Caco-2 (cell line): Measurements from ENCODE around the gene CACNG4. TPM values are rescaled to one million over a fixed set of nuclear protein-coding genes. Genes with fewer than 3 reads are reported as not detected.

Experiments
- BruUV-seq: library from RNA; stranded (reverse); fragments of 400-500 nt; replicated peaks from 2 replicates; lab custom pipeline; 2021; lab: Mats Ljungman, UMichigan
- CTCF ChIA-PET: fragments of 300-600 bp; sonication (Branson Sonifier 250); formaldehyde crosslinking; loops from one replicate; lab custom pipeline; 2022; ENCODE audit warnings: antibody characterized with exemption; lab: Charles Lee
- POLR2A ChIA-PET: fragments of 300-600 bp; sonication (Branson Sonifier 250); formaldehyde crosslinking; loops from one replicate; lab custom pipeline; 2022; ENCODE audit warnings: antibody characterized with exemption; lab: Charles Lee
- DNase-seq, 2 experiments: peaks; one replicate each; pipeline versions ENCODE4 v3.0.0 to v3.0.0-alpha.2; 2020 to 2022
- H3K27me3 ChIP-seq: replicated peaks from 2 replicates; pipeline ENCODE4 v1.6.0; 2011; ENCODE audit warnings: low read length; ENCODE audit not compliant: control insufficient read depth, insufficient read depth
- H3K36me3 ChIP-seq: 2 replicates; pipeline ENCODE4 v1.5.1; 2011; ENCODE audit warnings: low read length; ENCODE audit not compliant: control insufficient read depth, insufficient read depth
- H3K4me1 ChIP-seq: fragments of 250-450 bp; sonication (Bioruptor Pico); 2 replicates; pipeline ENCODE4 v1.5.1; 2020; ENCODE audit warnings: mild to moderate bottlenecking
- H3K4me3 ChIP-seq: 2 replicates; pipeline ENCODE4 v1.5.1; 2011; ENCODE audit warnings: low read depth, mild to moderate bottlenecking, control low read depth, low read length
- H3K9me3 ChIP-seq: fragments of 250-450 bp; sonication (Bioruptor Pico); 2 replicates; pipeline ENCODE4 v1.5.1; 2020; ENCODE audit warnings: mild to moderate bottlenecking, moderate library complexity
- H3K27ac Mint-ChIP-seq: one replicate; pipeline ENCODE4 v1.8.0; 2022; ENCODE audit warnings: mixed read lengths; ENCODE audit not compliant: unreplicated experiment
- H3K27me3 Mint-ChIP-seq: one replicate; pipeline ENCODE4 v1.8.0; 2022; ENCODE audit warnings: mixed read lengths; ENCODE audit not compliant: insufficient read depth, unreplicated experiment
- H3K36me3 Mint-ChIP-seq: one replicate; pipeline ENCODE4 v1.8.0; 2022; ENCODE audit warnings: mild to moderate bottlenecking, mixed read lengths; ENCODE audit not compliant: insufficient read depth, unreplicated experiment
- H3K4me1 Mint-ChIP-seq: one replicate; pipeline ENCODE4 v1.8.0; 2022; ENCODE audit warnings: low read depth, mixed read lengths; ENCODE audit not compliant: unreplicated experiment
- H3K4me3 Mint-ChIP-seq: one replicate; pipeline ENCODE4 v1.8.0; 2022; ENCODE audit warnings: mild to moderate bottlenecking, moderate library complexity, mixed read lengths; ENCODE audit not compliant: unreplicated experiment
- H3K9me3 Mint-ChIP-seq: one replicate; pipeline ENCODE4 v1.8.0; 2022; ENCODE audit warnings: mixed read lengths; ENCODE audit not compliant: unreplicated experiment
- CTCF ChIP-seq, 2 experiments: fragments of 200-600 bp in 1 of 2; IDR thresholded peaks; 1 replicate in 1 of 2; 2 replicates in 1 of 2; pipeline versions ENCODE4 v1.5.1 to v1.8.0; 2011 to 2022; ENCODE audit warnings: antibody characterized with exemption in 1 of 2, control low read depth in 1 of 2, inconsistent platforms in 1 of 2, low read depth in 1 of 2, low read length in 1 of 2, mild to moderate bottlenecking in 1 of 2, moderate library complexity in 1 of 2; ENCODE audit not compliant: insufficient read depth in 1 of 2, severe bottlenecking in 1 of 2, unreplicated experiment in 1 of 2
- intact Hi-C: fragments of 100-400 bp; cut with micrococcal nuclease; formaldehyde crosslinking; loops from one replicate; pipeline ENCODE4 v1.10.0; 2022; ENCODE audit not compliant: unreplicated experiment
- total RNA-seq: library from RNA; stranded (reverse); gene quantifications from 2 replicates; pipeline ENCODE4 v1.2.3, GENCODE V29; 2022

The CACNG4 gene
- total RNA-seq, 1 experiment from 2014 or later = 12.8 TPM

- BruUV-seq = no TSS peak
- CTCF ChIA-PET = no interaction called here
Observed at GRCh38 chr17:66990047-66990446, 25.5 kb downstream of the CACNG4 start.

GRCh38 chr17:66992911-66993442 lies 28.5 kb downstream of the CACNG4 start:
- no peak overlapping the region for H3K27ac Mint-ChIP-seq
- no peaks in the 10 kb centered on the region for H3K27me3 ChIP-seq
- CTCF ChIA-PET = interaction anchor here (1.3 kb wide), 1 partner anchor 17 kb away, joined by 3 read pairs; no protein-coding TSS in a partner anchor

More at GRCh38 chr17:66990047-66990446, 25.5 kb downstream of the CACNG4 start:
- H3K27ac Mint-ChIP-seq = no peak overlapping the region
- H3K9me3 Mint-ChIP-seq = no peaks in the 10 kb centered on the region
- POLR2A ChIA-PET = no interaction called here
- H3K27me3 Mint-ChIP-seq = no peaks in the 10 kb centered on the region
- no peak overlapping the region for H3K4me3 Mint-ChIP-seq
- no peak for DNase-seq
- intact Hi-C loops = no loop called here
- Histone ChIP-seq H3K36me3 (no peaks in the 10 kb centered on the region), H3K9me3 (no peaks in the 10 kb centered on the region), H3K27me3 (no peaks in the 10 kb centered on the region), H3K4me1 (no peaks in the 10 kb centered on the region), H3K4me3 (no peak overlapping the region)
- no peaks in the 10 kb centered on the region for H3K4me1 Mint-ChIP-seq
- TF ChIP-seq CTCF (IDR thresholded peaks at IDR 0.05; ENCODE audit: insufficient read depth in 1 of 2, low read depth in 1 of 2, low read length in 1 of 2, severe bottlenecking in 1 of 2, unreplicated experiment in 1 of 2) = no peak
- H3K36me3 Mint-ChIP-seq = peaks cover 8% of the 10 kb centered on the region

GRCh38 chr17:66994361-66994760 lies 29.9 kb downstream of the CACNG4 start:
- no peaks in the 10 kb centered on the region for H3K9me3 ChIP-seq
- no peaks in the 10 kb centered on the region for H3K4me1 ChIP-seq
- no peak for DNase-seq
- Mint-ChIP-seq H3K27ac (no peak overlapping the region), H3K27me3 (no peaks in the 10 kb centered on the region), H3K4me1 (no peaks in the 10 kb centered on the region), H3K4me3 (no peak overlapping the region), H3K9me3 (no peaks in the 10 kb centered on the region), H3K36me3 (peaks cover 5% of the 10 kb centered on the region)
- ChIA-PET POLR2A (interaction anchor here (0.7 kb wide), 1 partner anchor 10 kb away, joined by 3 read pairs; no protein-coding TSS in a partner anchor), CTCF (no interaction called here)
- BruUV-seq = no TSS peak
- intact Hi-C loops = no loop called here
- H3K36me3 ChIP-seq = no peaks in the 10 kb centered on the region
- H3K4me3 ChIP-seq = no peak overlapping the region
- TF ChIP-seq CTCF (IDR thresholded peaks at IDR 0.05; ENCODE audit: insufficient read depth in 1 of 2, low read depth in 1 of 2, low read length in 1 of 2, severe bottlenecking in 1 of 2, unreplicated experiment in 1 of 2) = no peak
- H3K27me3 ChIP-seq = no peaks in the 10 kb centered on the region

More at GRCh38 chr17:66992911-66993442, 28.5 kb downstream of the CACNG4 start:
- no peak for TF ChIP-seq CTCF (IDR thresholded peaks at IDR 0.05; ENCODE audit: insufficient read depth in 1 of 2, low read depth in 1 of 2, low read length in 1 of 2, severe bottlenecking in 1 of 2, unreplicated experiment in 1 of 2)
- POLR2A ChIA-PET = no interaction called here
- peaks cover 5% of the 10 kb centered on the region for H3K36me3 Mint-ChIP-seq
- Histone ChIP-seq H3K9me3 (no peaks in the 10 kb centered on the region), H3K4me3 (no peak overlapping the region), H3K4me1 (no peaks in the 10 kb centered on the region), H3K36me3 (no peaks in the 10 kb centered on the region)
- no TSS peak for BruUV-seq
- H3K4me1 Mint-ChIP-seq = no peaks in the 10 kb centered on the region
- intact Hi-C loops = no loop called here
- H3K9me3 Mint-ChIP-seq = no peaks in the 10 kb centered on the region
- no peaks in the 10 kb centered on the region for H3K27me3 Mint-ChIP-seq
- DNase-seq = no peak
- no peak overlapping the region for H3K4me3 Mint-ChIP-seq
